Mesothelial cell of epicardium (in vitro differentiated cells): ENCODE data around the gene UFC1. TPM values are rescaled to one million over a fixed set of nuclear protein-coding genes. Genes with fewer than 3 reads are reported as not detected.

Experiments used
- DNase-seq, 2 experiments: peaks; one replicate each; pipeline ENCODE4 v3.0.0; 2021; ENCODE audit warnings: low spot score in 2 of 2; ENCODE audit not compliant: unreplicated experiment in 2 of 2
- H3K27ac Mint-ChIP-seq: 2 replicates; pipeline ENCODE4 v1.8.0; 2021; ENCODE audit warnings: mixed read lengths
- H3K27me3 Mint-ChIP-seq: 2 replicates; pipeline ENCODE4 v1.8.0; 2021; ENCODE audit warnings: low read depth, mixed read lengths
- H3K36me3 Mint-ChIP-seq: 2 replicates; pipeline ENCODE4 v1.8.0; 2021; ENCODE audit warnings: mixed read lengths
- H3K4me1 Mint-ChIP-seq: 2 replicates; pipeline ENCODE4 v1.8.0; 2021; ENCODE audit warnings: mixed read lengths
- H3K4me3 Mint-ChIP-seq: 2 replicates; pipeline ENCODE4 v1.8.0; 2021; ENCODE audit warnings: mild to moderate bottlenecking, moderate library complexity, mixed read lengths
- H3K9me3 Mint-ChIP-seq: 2 replicates; pipeline ENCODE4 v1.8.0; 2021; ENCODE audit warnings: mixed read lengths
- total RNA-seq: library from RNA; stranded (reverse); gene quantifications from 3 replicates; pipeline ENCODE4 v1.2.1, GENCODE V29; 2021
- TF ChIP-seq, protein P1 (sequence below): fragments of 200-600 bp; sonication (generic); IDR thresholded peaks from one replicate; pipeline ENCODE4 v1.5.0; 2021; ENCODE audit warnings: antibody characterized with exemption; ENCODE audit not compliant: unreplicated experiment

Gene UFC1
- total RNA-seq, 1 donor from 2014 or later = 86.2 TPM

DNA sequence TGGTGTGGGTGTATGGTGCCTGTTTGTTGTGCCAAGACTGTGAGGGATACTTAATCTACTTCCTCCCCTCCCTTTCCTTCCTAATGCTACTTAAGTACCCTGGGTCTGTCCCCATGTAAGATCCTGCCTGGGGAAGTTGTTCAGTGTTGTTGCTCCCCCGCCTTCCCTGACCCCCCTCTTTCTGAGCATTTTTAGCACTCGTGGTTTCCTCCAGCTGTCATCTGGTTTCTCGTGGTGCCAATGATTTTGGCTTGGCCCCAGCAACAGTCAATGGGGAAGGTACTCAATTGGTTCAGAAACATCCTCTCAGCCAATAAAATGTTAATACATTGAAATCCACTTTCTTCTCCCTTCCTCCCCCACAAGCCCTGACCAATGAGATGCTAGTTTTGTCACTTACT is 31.5 kb downstream of the UFC1 start:
- no peak for DNase-seq
- Mint-ChIP-seq H3K9me3 (no peaks in the 10 kb centered on the region), H3K4me1 (peaks cover 5% of the 10 kb centered on the region), H3K27ac (no peak overlapping the region), H3K27me3 (no peaks in the 10 kb centered on the region), H3K36me3 (no peaks in the 10 kb centered on the region), H3K4me3 (no peak overlapping the region)
- TF ChIP-seq, protein P1, sequence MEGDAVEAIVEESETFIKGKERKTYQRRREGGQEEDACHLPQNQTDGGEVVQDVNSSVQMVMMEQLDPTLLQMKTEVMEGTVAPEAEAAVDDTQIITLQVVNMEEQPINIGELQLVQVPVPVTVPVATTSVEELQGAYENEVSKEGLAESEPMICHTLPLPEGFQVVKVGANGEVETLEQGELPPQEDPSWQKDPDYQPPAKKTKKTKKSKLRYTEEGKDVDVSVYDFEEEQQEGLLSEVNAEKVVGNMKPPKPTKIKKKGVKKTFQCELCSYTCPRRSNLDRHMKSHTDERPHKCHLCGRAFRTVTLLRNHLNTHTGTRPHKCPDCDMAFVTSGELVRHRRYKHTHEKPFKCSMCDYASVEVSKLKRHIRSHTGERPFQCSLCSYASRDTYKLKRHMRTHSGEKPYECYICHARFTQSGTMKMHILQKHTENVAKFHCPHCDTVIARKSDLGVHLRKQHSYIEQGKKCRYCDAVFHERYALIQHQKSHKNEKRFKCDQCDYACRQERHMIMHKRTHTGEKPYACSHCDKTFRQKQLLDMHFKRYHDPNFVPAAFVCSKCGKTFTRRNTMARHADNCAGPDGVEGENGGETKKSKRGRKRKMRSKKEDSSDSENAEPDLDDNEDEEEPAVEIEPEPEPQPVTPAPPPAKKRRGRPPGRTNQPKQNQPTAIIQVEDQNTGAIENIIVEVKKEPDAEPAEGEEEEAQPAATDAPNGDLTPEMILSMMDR = no peak

DNA sequence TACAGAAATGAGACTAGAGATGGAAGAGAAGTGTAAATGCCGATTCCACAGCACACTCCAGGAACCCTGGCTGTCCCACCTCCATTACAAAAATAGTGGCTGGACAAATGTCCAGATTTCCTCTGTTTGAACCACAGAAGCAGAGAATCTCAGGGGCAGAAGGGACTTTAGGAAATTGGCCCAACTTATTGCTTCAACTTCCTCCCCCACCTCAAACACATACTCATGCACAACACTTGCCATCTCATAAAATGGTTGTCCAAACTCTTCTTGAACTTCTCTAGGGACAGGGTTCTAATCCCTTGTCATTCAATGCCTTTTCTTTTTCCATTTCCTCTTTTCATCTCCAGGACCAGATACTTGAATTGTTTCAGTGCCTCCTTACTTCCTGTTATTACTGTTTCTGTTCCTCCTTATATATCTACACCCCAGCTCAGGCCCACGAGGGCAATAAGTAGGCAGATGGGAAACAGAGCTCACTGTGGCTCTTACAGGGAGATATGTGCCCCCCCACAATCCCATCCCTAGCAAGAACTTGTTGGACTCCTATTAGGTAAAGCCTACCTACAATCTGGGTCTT is 32.0 kb downstream of the UFC1 start:
- Mint-ChIP-seq H3K9me3 (no peaks in the 10 kb centered on the region), H3K4me3 (no peak overlapping the region), H3K36me3 (no peaks in the 10 kb centered on the region), H3K27me3 (no peaks in the 10 kb centered on the region), H3K4me1 (peaks cover 5% of the 10 kb centered on the region), H3K27ac (no peak overlapping the region)
- TF ChIP-seq, protein P1 = no peak
- DNase-seq = no peak

DNA sequence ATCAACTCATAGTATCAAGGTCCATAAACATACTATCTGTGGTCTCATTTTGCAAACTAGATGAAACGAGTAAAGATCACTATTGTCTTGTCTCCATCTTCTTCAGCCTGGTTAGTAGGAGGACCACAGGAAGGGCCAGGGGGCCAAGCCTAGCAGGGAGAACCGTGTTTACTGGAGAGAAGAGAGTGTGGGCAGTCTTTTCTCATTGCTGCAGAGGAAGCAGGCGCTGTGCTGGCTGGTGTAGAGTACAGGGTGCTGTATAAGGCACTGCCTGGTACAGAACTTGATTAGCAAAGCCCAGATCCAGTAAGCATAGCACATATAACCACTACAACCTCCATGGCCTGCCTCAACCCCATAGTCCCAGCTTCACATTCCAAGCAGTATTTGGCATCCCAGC is 33.5 kb downstream of the UFC1 start:
- Mint-ChIP-seq H3K4me1 (peaks cover 5% of the 10 kb centered on the region), H3K27me3 (no peaks in the 10 kb centered on the region), H3K9me3 (no peaks in the 10 kb centered on the region), H3K27ac (no peak overlapping the region), H3K36me3 (no peaks in the 10 kb centered on the region), H3K4me3 (no peak overlapping the region)
- DNase-seq = no peak
- TF ChIP-seq, protein P1 = no peak

DNA sequence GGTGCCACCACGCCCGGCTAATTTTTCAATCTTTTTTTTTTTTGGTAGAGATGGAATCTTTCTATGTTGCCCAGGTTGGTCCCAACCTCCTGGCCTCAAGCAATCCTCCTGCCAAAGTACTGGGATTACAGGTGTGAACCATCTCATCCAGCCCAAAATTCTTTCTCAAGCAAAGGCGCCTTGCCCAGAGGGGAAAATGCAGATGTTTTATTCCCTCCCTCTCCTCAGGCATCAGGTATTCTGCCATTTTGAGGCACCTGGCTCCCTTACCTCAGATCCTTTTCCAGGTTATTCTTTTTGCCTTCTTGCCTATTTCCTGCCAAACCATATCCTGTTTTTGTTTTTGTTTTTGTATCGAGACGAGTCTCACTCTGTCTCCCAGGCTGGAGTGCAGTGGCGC is 34.6 kb downstream of the UFC1 start:
- Mint-ChIP-seq H3K4me3 (no peak overlapping the region), H3K27ac (no peak overlapping the region), H3K4me1 (peaks cover 8% of the 10 kb centered on the region), H3K36me3 (no peaks in the 10 kb centered on the region), H3K27me3 (no peaks in the 10 kb centered on the region), H3K9me3 (no peaks in the 10 kb centered on the region)
- no peak for DNase-seq
- TF ChIP-seq, protein P1 = no peak

DNA sequence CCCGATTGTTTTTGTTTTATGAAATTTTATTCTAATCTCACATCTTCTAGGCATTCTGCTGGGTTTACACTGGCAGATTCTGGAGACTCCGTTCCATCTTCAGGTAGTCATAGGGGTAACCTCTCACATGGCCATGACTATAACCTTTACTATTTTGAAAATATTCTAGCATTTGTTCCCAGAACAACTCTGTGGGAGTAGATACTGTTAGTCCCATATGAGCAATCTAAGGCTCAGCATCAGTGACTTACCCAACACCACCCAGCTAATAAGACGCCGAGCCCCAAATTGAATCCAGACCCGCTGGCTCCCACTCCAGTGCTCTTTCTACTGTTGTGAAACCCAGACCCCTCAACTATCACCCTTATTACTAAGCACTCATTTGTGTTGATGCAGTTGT is 35.3 kb downstream of the UFC1 start:
- H3K27me3 Mint-ChIP-seq = no peaks in the 10 kb centered on the region
- H3K27ac Mint-ChIP-seq = no peak overlapping the region
- peaks cover 8% of the 10 kb centered on the region for H3K4me1 Mint-ChIP-seq
- no peaks in the 10 kb centered on the region for H3K9me3 Mint-ChIP-seq
- DNase-seq = no peak
- TF ChIP-seq, protein P1 = no peak
- no peaks in the 10 kb centered on the region for H3K36me3 Mint-ChIP-seq
- no peak overlapping the region for H3K4me3 Mint-ChIP-seq
